K562 (cell line): ENCODE results near the gene ARMH3. TPM values are rescaled to one million over a fixed set of nuclear protein-coding genes. Genes with fewer than 3 reads are reported as not detected.

Experiments
- ARID1B ChIP-seq: fragments of 450-650 bp; IDR thresholded peaks from 2 replicates; pipeline ENCODE4 v1.6.1; 2016; ENCODE audit warnings: antibody characterized with exemption, mild to moderate bottlenecking, inconsistent platforms
- BCOR ChIP-seq: fragments of 450-650 bp; IDR thresholded peaks from 2 replicates; pipeline ENCODE4 v1.6.1; 2016
- CTCFL ChIP-seq: IDR thresholded peaks from 2 replicates; pipeline ENCODE4 v1.6.1; 2011; ENCODE audit warnings: borderline replicate concordance, low read depth, mild to moderate bottlenecking, moderate library complexity, low read length; ENCODE audit not compliant: insufficient read depth, poor library complexity, severe bottlenecking
- E2F4 ChIP-seq: sonication (generic); formaldehyde crosslinking; IDR thresholded peaks from 2 replicates; pipeline ENCODE4 v1.8.0; 2022; ENCODE audit warnings: mild to moderate bottlenecking, low read depth, missing genetic modification reagents
- FOS ChIP-seq: IDR thresholded peaks from 3 replicates; pipeline ENCODE4 v1.6.1; 2011; ENCODE audit not compliant: insufficient read length; ENCODE audit errors: extremely low read depth
- GATA2 ChIP-seq: sonication (generic); formaldehyde crosslinking; IDR thresholded peaks from 2 replicates; pipeline ENCODE4 v1.4.0; 2020; ENCODE audit warnings: mild to moderate bottlenecking, missing genetic modification reagents
- MEF2D ChIP-seq: conservative IDR thresholded peaks from 2 replicates; pipeline ENCODE4 v1.6.1; 2016; ENCODE audit warnings: low read depth, missing genetic modification characterization, missing compliant biosample characterization
- MNT ChIP-seq, 2 experiments: fragments of 450-650 bp; conservative IDR thresholded peaks; 2 replicates each; pipeline ENCODE4 v1.6.1; 2017; ENCODE audit warnings: mild to moderate bottlenecking in 2 of 2, moderate library complexity in 2 of 2
- NCOA6 ChIP-seq: fragments of 450-650 bp; IDR thresholded peaks from 2 replicates; pipeline ENCODE4 v1.6.1; 2017; ENCODE audit warnings: mild to moderate bottlenecking
- NFE2 ChIP-seq: IDR thresholded peaks from 2 replicates; pipeline ENCODE4 v1.6.1; 2014; ENCODE audit warnings: antibody characterized with exemption, low read depth
- NFIC ChIP-seq: fragments of 450-650 bp; IDR thresholded peaks from 2 replicates; pipeline ENCODE4 v1.6.1; 2017; ENCODE audit warnings: mild to moderate bottlenecking, inconsistent platforms
- PTTG1 ChIP-seq: fragments of 450-650 bp; IDR thresholded peaks from 2 replicates; pipeline ENCODE4 v1.6.1; 2016; ENCODE audit warnings: low read depth, mild to moderate bottlenecking, missing genetic modification characterization, missing compliant biosample characterization
- RFX1 ChIP-seq: fragments of 450-650 bp; IDR thresholded peaks from 2 replicates; pipeline ENCODE4 v1.6.1; 2016; ENCODE audit warnings: mild to moderate bottlenecking, moderate library complexity
- STAT5A ChIP-seq: IDR thresholded peaks from 2 replicates; pipeline ENCODE4 v1.6.1; 2012; ENCODE audit warnings: low read length, inconsistent platforms, borderline replicate concordance
- ZBED1 ChIP-seq: IDR thresholded peaks from 2 replicates; pipeline ENCODE4 v1.6.1; 2014
- ZBTB49 ChIP-seq: sonication (generic); formaldehyde crosslinking; IDR thresholded peaks from 2 replicates; pipeline ENCODE4 v1.8.0; 2022; ENCODE audit warnings: missing genetic modification reagents, mild to moderate bottlenecking, borderline replicate concordance
- ZNF274 ChIP-seq: IDR thresholded peaks from 2 replicates; pipeline ENCODE4 v1.6.1; 2011; ENCODE audit warnings: low read depth, mild to moderate bottlenecking, low read length, moderate library complexity, borderline replicate concordance
- ZNF347 ChIP-seq: fragments of 450-650 bp; formaldehyde crosslinking; IDR thresholded peaks from 2 replicates; pipeline ENCODE4 v1.4.0; 2020; ENCODE audit warnings: low read depth, mild to moderate bottlenecking, moderate library complexity
- ZNF449 ChIP-seq: fragments of 250-450 bp; sonication (Bioruptor Pico); IDR thresholded peaks from 2 replicates; pipeline ENCODE4 v1.8.0; 2022; ENCODE audit warnings: moderate library complexity, mild to moderate bottlenecking, inconsistent platforms
- ZNF586 ChIP-seq: fragments of 450-650 bp; formaldehyde crosslinking; conservative IDR thresholded peaks from 2 replicates; pipeline ENCODE4 v1.4.0; 2020; ENCODE audit warnings: mild to moderate bottlenecking, moderate library complexity
- ZNF717 ChIP-seq: fragments of 250-450 bp; sonication (Bioruptor Pico); IDR thresholded peaks from 2 replicates; pipeline ENCODE4 v1.5.0; 2021
- polyA plus RNA-seq, 8 experiments: library from polyadenylated mRNA; depleted of rRNA in 4 of 8; stranded (reverse) in 5 of 8; unstranded in 3 of 8; fragments of >200 nt; fragmentation: Nextera tagmentation in 2 of 8; fragmentation: Illumina TruSeq in 1 of 8; extraction: Ambion mirVana in 2 of 8; extraction: Trizol in 1 of 8; gene quantifications; 2 replicates each; pipeline versions ENCODE4 v1.2.1 to v1.2.3, GENCODE V29; 2011 to 2014; ENCODE audit warnings: inconsistent platforms in 1 of 8, missing spikeins in 1 of 8
- total RNA-seq, 7 experiments: library from RNA; depleted of rRNA in 6 of 7; stranded (reverse); fragments of >200 nt in 6 of 7; fragmentation: Illumina TruSeq in 2 of 7; extraction: Trizol in 2 of 7; gene quantifications; 2 replicates each; pipeline versions ENCODE4 v1.2.1 to v1.2.3, GENCODE V29; 2011 to 2021; ENCODE audit warnings: low replicate concordance in 1 of 7

The ARMH3 gene
- total and polyA plus RNA-seq, 9 of the 15 experiments (the other 6 are each of a cell fraction or from before 2014, with no cell fraction given): 0.29 to 0.73 TPM; not detected in 7

GRCh38 chr10:101797403-101798059 lies 258.4 kb downstream of the ARMH3 start (continued):
- TF ChIP-seq NFIC (peak; percentile 94), NCOA6 (no peak), NFE2 (no peak), ZNF347 (CRISPR knock-in tag) (no peak), GATA2 (CRISPR knock-in tag) (peak; percentile 58), ZNF274 (no peak), STAT5A (peak; percentile 7; the same call in 1 of the 2 replicates), FOS (no peak), CTCFL (no peak), MEF2D (tag) (no peak), BCOR (no peak), ZBED1 (no peak), ARID1B (peak; percentile 76), MNT (conservative IDR thresholded peaks at IDR 0.05) (0 out of 4 replicates have a peak, but pooled peaks of 1 of the 2 experiments have one; percentile 22), PTTG1 (tag) (no peak), ZBTB49 (CRISPR knock-in tag) (no peak), ZNF449 (no peak), RFX1 (peak; percentile 14; the same call in 1 of the 2 replicates), ZNF586 (CRISPR knock-in tag) (no peak), ZNF717 (CRISPR knock-in tag) (no peak), E2F4 (CRISPR knock-in tag) (no peak)
